HG03439 (cell line): ENCODE results near the gene POLDIP3.

Experiments used
- ATAC-seq: cut with Tn5 transposase; IDR thresholded peaks from one replicate; pipeline ENCODE4 v1.9.1; 2021; ENCODE audit warnings: mild to moderate bottlenecking, moderate library complexity; ENCODE audit not compliant: unreplicated experiment

The POLDIP3 gene, protein sequence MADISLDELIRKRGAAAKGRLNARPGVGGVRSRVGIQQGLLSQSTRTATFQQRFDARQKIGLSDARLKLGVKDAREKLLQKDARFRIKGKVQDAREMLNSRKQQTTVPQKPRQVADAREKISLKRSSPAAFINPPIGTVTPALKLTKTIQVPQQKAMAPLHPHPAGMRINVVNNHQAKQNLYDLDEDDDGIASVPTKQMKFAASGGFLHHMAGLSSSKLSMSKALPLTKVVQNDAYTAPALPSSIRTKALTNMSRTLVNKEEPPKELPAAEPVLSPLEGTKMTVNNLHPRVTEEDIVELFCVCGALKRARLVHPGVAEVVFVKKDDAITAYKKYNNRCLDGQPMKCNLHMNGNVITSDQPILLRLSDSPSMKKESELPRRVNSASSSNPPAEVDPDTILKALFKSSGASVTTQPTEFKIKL

DNA sequence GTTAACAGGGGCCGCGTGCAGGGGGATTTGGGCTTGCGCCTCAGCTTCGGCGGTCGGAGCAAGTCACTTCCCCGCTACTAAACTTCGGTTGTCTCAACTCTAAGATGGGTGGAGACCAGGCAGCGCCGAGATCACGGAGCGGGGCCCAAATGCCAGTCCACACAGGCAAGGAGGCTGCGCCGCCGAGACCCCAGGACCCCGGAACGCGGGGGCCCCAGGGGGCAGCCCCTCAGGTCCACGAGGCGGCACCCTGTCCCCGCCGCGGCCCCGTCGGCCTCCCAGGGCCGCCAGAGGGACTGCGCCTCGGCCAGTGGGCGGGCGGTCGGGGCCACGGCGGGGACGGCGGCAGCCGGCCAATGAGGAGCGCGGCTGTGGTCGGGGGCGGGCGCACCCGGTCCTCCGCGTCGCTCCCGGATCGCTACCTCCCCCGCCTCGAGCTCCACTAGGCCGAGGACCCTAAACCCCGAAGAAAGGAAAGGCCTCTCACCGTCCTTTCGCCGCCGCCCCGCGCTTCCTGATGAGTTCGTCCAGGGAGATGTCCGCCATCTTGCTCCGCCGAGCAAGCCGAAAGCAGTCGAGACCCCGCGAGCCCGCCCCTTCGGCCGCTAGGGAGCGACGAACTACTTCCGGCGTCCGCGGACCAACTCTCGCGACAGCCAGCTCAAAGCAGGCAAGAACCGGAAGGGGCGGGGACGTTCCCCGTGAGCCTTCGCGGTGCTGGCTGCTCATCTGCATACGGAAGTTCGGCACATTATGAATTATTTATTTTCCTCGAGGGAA, at the start of gene POLDIP3:
POLDIP3 (minus strand) TSS at position 572 of the 780 bp plus-strand sequence; CDS start at position 546, 26 bp downstream.
- peak; percentile 77 for ATAC-seq

DNA sequence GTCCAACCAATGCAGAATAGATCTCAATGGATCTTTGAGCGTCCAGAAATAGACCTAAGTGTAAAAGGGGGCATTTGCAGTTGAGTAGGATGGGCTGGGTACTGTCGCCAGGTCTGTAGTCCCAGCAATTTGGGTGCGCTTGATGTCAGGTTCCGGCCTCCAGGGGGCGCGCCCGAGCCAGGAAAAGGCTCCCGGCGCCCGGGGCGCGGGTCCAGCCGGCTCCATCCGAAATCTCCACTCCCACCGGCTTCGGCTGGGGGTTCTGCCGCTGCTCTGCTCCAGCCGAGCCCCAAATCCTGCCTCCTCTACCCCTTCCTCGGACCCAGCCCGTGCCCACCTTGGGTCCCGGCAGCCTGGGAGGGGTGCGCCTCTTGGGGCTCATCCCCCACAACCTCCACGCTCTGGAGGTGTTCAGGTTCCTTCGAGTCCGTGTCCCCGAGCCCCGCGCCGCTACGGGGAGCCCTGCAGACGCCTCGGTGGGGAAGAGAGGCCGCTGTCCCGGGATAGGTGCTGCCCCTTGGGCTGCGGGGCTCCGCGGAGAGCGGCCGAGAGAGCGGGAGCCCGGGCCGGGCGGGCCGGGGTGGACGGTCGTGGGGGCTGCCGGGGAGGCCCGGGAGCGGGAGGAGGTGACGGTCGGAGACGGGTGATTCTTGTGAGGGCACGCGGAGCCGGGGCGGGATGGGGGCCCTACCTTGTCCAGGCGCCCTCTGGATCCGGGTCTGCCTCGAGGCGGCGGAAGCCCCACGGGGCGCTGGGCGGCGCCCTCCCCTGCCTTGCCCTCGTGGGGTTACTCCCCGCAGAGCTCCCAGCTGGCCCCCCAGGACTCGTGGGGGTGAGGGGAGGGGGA, 47.5 kb upstream of the POLDIP3 start:
- ATAC-seq = no peak

DNA sequence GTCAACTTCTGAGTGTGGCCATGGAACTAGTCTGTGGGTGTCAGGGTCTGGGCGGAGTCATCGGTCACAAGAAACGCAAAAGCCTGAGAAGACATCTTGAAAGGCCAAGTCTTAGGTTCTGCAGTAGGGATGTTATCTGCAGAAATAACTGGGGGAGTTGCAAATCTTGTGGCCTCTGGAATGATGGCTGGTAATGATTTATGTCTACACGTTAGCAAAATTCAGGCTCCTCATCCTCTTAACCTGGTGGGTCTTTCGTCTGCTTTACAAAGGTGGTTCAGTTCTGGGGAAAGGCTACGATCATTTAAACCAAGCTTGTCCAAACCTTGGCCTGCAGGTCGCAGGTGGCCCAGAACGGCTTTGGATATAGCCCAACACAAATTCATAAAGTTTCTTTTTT, 41.9 kb upstream of the POLDIP3 start:
- ATAC-seq = no peak

DNA sequence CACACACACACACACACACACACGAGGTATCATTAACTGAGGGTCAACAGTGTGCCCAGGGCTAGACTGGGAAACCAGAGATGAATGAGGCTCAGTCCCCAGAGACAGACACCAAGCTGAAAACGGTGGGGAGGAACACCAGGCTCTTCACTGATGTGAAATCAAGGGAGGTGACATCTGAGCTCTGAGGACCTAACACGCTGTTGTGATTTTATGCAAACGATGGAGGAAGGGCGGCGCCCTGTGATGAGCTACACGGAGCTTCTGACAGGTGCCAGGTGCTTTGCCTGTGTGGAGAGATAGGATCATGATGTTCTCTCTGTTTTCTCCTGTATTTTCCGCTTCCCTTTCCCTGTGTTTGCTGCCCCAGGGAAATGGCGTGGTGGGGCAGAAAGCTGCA, 41.0 kb upstream of the POLDIP3 start:
- ATAC-seq = no peak

DNA sequence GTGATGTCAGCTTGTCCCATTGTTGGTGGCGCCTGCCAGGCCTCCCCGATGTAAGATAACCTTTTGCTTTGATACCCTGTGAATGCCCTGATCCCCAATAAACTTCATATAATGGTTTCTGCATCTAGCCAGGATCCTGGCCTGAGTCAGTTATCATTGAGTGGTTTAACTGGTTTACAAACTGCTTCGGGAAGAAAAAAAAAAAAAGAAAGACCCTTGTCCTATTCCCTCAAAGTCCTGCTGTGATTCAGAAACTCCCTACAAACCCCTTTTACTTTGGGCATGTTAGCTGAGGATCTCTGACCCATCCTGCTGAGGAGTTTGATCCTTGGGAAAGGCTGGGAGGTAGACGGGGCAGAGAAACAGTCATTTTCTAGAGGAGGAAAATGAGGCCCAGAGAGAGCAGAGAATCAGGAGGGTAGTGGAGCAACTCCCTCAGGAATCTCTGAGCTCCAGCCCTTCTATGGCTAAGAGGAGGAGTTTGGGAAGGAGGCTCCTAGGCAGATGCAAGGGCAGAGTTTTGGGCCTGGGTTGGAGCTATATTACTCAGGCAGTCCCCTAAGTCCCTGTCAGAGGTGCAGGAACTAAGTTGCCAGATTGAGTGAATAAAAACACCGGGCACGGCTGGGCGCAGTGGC, 39.9 kb upstream of the POLDIP3 start:
- ATAC-seq = no peak

DNA sequence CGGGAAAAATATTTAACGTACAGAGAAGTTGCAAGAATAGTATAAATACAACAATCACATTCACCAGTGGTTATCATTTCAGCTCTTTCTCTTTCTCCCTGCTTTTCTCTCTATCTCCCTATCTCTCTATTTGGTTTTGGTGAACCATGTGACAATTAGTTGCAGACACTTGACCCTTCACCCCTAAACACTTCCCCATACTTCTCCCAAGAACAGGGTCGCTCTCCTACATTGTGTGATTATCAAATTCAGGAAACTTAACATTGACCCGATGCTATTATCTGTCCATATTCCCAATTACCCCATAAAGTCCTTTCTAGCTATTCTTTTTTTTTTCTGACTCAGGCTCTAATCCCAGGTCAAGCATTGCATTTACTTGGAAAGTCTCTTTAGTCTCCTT, 39.3 kb upstream of the POLDIP3 start:
- ATAC-seq = no peak

DNA sequence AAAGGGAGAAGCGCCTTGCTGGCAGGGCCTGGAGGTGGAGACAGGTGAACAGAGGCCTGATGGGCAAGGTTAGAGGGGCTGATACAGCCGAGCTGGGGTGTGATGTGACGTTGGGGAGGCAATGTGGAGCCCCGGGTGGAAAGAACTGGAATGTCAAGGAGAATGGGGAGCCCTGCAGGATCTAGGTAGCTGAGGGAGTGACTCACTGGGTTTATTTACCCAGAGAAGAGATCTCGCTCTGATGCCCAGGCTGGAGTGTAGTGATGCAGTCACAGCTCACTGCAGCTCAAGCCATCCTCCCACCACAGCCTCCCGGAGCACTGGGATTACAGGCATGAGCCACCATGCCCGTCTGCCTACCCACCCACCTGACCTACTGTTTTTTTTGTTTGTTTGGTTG, 36.5 kb upstream of the POLDIP3 start:
- ATAC-seq = no peak

DNA sequence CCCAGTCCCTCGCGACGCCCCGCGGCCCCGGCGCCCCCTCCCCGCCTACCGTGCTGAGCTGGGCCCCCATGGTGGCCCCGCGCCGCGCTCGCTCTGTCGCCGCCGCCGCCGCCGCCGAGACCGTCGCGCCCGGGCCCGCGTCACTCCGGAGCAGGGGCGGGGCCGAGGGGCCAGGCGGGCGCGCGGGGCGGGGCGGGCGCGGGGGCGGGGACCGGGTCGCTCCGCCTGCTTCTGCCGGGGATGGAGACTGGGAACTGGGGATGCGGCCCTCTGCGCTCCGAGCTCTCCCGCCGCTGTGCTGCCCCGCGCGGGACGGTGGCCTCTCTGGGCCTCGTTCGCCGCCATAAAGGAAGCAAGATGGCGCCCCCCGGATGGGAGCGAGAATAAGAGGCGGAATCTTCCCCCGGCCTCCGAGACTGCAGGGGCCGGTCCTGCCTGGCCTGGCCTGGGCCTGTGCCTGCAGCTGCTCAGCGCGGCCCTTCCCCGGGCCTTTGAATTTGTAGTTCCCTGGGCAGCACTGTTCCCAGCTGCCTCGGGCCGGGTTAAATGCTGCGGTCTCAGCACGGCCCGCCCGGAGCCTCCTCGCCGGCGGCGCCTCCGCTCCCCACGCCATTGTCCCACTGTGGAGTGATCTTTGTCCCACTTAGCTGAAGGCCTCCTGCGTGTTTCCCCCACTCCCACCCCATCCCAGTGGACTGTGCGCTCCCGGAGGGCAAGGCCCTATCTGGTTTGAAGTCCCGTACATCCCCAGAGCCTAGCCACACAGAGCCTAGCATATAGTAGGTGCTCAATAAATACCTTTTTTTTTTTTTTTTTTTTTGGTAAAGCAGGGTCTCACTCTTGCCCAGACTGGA, 34.8 kb upstream of the POLDIP3 start, which contains the start of gene CYB5R3:
CYB5R3 (minus strand) TSS at position 147 of the 854 bp plus-strand sequence; CDS start at position 70, 77 bp downstream.
- peak; percentile 64 for ATAC-seq

DNA sequence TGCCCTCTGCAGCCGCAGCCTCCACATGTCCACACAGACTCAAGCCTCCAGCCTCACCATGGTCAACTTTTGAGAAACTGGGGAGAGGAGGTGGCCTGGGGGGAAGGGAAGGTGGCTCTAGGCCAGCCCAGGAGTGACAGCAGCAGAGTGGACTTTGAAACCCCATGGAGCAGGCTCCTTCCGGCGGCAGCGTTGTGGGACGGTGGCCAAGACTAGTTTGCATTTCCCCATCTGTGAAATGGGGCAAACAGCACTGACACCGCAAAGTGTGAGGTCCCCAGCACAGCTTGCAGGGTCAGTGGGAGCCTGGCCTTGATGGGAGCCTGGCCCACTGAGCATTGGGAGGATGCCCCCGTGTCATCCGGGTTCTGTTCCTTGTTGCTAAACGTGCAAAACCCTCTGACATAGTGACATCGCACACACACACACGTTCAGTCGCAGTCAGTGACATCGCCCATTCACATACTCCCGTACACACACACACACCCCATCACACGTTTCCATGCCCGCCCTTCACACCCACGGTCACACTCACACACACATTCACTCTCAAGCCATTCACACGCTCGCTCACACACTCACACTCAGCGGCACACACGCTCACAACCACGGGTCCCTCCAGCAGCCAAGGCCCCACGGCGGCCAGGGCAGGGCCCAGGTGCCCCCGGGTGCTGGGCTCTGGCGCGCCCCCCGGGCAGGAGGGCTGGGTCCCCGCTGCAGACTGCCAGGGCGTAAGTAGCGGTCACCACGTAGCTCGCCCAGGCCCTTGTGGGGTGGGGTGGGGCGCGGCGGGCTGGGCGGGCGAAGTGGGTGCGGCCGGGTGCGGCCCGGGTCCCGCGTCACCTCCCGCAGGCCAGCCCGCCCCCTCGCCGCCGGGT, 33.9 kb upstream of the POLDIP3 start:
- peak; percentile 47 for ATAC-seq

DNA sequence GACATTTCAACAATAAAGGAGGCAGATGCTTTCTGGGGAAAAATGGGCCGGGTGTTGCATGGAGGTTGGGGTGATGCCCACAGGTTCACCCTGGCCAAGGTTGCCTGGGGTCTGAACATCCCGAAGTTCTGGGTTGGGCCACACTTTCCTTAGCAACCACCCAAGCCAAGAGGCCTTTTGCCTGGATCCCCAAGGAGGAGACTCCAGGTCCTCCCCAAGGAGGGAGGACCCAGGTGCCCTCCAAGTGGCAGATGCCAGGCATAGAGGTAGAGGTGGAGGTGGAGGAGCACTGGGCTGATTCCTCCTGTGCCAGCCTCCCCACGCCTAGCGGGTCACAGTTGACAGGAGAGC, 33.3 kb upstream of the POLDIP3 start:
- ATAC-seq = no peak

DNA sequence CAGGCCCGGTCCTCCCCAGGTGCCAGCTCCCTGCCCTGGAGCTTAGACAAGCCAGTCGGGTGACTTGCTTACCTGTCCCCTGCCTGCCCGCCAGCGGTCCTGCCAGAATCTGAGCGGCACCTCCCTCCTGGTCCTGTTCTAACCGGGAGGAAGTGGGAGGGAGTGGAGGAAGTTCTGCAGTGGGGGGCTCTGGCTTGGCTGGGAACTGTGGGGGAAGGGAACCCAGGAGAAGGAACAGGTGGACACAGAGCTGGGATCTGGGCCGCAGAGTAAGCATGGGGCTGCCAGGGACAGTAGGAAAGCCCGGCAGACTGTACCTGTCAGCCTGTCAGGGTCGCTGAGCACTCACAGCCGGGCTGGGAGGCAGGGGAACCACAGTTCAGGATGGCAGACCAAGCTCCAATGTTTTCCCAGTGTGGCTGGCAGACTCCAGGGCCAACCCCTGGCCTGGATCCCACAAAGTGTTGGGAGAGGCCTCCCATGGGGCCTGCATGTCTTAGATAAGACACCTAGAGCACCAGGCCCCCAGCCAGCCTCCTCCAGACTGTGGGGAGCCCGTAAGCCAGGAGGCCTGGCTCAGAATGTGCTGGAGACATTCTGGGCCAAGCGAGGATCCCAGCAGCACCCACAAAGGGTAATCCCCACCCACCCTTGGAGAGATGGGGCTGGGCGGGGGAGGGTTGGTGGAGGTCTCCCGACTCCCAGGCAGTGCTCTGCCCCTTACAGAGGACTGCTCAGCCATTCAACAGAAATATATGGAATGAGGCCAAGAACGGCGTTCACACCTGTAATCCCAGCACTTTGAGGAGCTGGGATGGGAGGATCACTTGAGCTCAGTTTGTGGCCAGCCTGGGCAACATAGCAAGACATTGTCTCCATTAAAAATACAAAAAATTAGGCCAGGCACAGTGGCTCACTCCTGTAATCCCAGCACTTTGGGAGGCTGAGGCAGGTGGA, 32.2 kb upstream of the POLDIP3 start:
- no peak for ATAC-seq

DNA sequence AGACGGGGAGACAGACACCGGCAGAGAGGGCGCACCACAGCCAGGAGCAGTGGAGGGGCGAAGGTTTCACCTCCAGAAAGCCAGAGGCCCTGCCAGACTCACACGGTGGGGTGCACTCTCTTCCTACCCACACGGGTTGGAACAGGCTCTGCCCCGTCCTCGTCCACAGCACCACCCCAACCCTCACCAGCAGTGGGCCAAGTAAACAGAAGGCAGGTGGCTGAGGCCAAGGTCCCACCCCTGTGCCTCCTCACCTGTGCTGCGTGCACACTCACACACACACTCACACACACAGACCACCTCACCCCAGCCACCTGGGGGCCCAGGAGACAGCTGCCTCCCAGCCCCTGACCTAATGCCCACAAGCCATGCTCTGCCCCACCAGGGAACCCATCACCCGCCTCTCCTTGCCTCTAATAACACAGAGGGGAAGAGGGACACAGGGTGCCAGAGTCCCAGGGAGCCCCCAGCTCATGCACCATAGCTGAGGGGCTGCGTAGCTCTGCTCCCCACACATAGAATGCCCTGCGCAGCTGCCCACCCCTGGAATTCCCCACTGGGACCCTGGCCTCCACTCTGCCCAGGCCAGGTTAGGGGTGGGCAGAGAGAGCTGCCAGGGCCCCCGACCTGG, 31.4 kb upstream of the POLDIP3 start:
- ATAC-seq = no peak

DNA sequence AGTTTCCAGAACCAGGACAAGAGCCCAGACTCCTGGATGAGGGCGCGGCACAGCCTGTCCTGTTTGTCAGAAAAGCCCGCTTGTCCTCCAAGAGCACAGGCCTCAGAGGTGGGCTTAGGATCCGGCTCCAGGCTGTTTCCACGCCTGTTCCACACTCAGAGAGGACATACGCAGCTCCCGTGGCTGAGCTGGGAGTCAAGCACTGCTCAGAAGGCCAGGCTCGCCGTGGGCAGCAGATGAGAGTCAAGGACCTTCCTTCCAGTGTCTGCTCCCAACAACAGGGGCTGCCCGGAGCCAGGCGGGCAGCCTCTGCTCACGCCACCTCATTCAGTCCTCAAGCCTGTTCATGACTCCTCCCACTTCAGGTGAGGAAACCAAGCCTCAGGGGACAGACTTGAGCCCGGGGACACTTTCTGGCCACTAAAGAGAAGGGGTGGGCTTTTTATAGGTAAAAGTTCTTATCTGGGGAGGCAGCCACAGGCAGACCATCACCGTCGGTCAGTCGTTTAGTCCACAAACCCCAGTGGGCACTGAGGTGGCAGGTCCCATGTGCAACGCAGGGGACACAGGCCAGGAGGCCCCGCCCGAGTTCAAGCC, 30.8 kb upstream of the POLDIP3 start:
- no peak for ATAC-seq

DNA sequence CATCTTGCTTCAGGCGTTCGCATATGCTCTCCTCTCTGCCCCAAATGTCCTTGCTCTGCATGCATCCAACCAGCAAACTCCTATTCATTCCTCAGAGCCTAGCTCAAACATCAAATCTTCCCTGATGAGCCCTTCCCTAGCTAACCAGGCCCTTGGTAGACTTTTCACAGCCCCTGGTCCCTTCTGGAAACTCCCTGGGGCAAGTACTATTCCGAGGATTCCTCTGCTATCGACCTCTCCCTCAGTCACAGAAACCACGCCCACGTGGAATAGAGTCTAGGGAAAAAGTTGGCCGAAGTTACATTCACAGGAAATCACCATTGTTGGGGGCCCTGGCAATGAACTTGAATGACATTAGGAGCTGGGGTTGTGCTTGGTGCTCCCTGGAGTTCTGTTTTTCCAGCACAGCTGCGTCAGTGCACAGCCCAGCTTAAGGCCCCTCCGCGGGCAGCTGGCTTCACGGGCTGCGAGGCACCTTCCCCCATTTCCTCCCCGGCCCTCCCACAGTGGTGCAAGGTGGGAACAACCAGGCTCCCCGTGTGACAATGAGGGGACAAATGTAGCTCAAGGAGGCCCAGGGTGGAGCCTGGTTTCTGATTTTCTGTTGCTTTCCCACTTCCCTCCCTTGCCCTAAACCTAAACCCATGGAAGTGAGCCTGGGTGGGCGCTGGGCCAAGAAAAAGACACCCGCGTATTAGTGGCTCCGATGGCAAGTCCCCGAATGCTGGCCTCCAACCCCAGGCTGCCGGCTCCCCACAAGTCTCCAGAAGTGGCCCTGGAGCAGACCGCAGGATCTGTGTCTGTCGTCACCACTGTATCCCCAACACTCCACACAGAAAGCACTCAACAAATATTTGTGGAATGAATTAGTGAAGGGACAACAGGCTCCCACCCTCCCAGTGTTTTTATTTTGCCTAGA, 30.0 kb upstream of the POLDIP3 start:
- ATAC-seq = no peak

DNA sequence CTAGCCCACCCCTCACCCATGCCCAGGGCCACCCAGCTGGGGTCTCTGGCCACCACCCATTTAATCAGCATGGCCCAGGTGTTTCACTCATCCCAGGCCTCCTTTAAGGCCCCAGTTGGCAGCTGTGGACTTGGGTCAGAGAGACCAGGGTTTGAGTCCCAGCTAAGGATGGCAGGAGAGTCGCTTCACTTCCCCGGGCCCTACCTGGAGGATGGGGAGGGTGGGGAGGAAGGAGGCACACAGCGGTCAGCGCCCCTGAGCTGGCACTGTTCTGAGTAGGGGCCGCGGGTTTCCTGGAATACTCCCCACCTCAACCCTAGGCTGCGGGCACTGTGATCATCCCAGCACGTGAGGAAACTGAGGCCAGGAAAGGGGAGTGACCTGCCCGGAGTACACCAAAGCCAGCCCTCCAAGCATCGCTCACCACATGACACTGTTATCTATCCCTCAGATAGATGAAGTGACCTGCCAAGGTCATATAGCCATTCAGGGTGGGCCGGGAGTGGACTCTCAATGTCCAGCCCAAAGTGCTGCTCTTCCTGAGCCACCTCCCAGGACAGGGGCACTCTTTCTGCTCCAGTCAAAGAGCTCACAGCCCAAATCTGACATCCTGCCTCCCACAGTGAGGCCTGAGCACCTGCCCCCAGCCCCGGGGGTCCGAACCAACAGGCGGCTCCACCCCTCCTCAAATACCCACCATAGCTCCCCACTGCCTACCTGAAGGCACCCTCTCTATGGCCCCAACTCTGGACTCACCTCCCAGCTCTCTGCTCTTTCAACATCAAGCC, 29.1 kb upstream of the POLDIP3 start:
- no peak for ATAC-seq
